Measurements from ENCODE around the gene CLTC. TPM values are rescaled to one million over a fixed set of nuclear protein-coding genes. Genes with fewer than 3 reads are reported as not detected.

CLTC gene
- total RNA-seq, 6 experiments from 2014 or later: 120 to 232 (median 142) TPM

DNA sequence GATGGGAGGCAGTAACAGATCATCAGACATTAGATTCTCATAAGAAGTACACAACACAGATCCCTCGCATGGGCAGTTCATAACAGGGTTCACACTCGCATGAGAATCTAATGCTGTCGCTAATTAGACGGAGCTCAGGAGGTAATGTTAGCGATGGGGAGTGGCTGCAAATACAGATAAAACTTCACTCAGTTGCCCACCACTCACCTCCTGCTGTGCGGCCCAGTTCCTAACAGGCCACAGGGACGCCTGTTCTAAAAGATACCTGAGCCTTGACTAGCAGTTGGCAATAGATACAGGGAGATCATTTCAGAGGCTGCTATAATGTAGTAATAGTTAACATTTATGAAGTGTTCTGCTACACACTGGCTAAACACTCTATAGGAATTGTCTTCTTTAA is 82.6 kb downstream of the CLTC start:
- DNase-seq (no peak), ATAC-seq (no peak)
- H3K4me1 ChIP-seq: peaks cover 0 to 14% (median 0%) of the 10 kb centered on the region in 4 donors
- TF ChIP-seq, protein P1, sequence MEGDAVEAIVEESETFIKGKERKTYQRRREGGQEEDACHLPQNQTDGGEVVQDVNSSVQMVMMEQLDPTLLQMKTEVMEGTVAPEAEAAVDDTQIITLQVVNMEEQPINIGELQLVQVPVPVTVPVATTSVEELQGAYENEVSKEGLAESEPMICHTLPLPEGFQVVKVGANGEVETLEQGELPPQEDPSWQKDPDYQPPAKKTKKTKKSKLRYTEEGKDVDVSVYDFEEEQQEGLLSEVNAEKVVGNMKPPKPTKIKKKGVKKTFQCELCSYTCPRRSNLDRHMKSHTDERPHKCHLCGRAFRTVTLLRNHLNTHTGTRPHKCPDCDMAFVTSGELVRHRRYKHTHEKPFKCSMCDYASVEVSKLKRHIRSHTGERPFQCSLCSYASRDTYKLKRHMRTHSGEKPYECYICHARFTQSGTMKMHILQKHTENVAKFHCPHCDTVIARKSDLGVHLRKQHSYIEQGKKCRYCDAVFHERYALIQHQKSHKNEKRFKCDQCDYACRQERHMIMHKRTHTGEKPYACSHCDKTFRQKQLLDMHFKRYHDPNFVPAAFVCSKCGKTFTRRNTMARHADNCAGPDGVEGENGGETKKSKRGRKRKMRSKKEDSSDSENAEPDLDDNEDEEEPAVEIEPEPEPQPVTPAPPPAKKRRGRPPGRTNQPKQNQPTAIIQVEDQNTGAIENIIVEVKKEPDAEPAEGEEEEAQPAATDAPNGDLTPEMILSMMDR (IDR thresholded peaks at IDR 0.05): no peak
- TF ChIP-seq POLR2A (IDR thresholded peaks at IDR 0.05): no peak
- peaks cover 0 to 11% (median 4%) of the 10 kb centered on the region in 4 donors for H3K36me3 ChIP-seq
- no peak overlapping the region for H3K27ac ChIP-seq
- WGBS (ENCODE audit: insufficient coverage, low coverage, low lambda C conversion rate, missing lambda C conversion rate): 93% methylated on average over 7 of the region's 7 CpGs
- intact Hi-C loops (cut with DNase I): no loop called here
- no peaks in the 10 kb centered on the region for H3K9me3 ChIP-seq
- no peaks in the 10 kb centered on the region for H3K27me3 ChIP-seq
- H3K4me3 ChIP-seq: no peak overlapping the region

DNA sequence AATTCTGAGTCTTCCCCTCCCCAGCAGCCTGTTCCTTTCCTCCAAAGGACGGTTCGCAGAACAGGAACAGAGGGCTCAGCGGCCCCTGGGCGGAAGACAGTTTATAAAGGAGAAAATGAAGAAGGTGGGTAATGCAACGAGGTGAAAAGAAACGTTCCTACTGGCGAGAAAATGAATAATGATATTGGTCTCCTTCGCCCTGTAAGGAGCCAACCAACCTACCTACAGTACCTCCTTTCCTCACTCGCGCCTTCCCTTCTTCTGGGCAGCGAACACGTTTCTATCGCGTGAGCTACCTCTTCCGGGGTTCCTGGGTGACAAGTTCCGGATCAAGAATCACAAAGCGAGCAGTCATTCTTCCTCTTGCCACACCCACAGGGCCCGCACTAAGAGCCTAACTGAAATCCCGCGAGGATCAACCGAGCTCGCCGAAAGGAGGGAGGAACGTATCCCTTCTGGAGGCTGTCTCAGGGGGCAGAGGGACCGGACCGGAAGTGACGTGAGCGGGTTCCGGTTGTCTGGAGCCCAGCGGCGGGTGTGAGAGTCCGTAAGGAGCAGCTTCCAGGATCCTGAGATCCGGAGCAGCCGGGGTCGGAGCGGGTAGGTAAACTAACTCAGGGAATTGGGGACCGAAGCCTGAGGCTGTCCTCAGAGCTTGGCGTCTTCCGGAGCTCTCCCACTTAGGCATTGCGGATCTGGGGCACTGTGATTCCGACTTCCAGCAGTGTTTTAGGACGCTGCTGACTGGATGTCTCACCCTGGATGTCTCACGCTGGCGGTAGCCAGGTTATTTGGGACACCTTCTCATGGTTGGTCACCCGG is 87.7 kb downstream of the CLTC start, which contains the start of the genes PTRH2 and VMP1:
TSS of gene PTRH2 (minus strand) at position 282 of the 822 bp plus-strand sequence. CDS start 9,452 bp downstream, outside the sequence.
TSS of gene VMP1 (plus strand) at position 506 of the 822 bp plus-strand sequence. CDS start 23,793 bp downstream, outside the sequence.
- WGBS (ENCODE audit: insufficient coverage, low coverage, low lambda C conversion rate, missing lambda C conversion rate): under 1% methylated on average over 30 of the region's 45 CpGs
- no peaks in the 10 kb centered on the region for H3K9me3 ChIP-seq
- peak within 1 kb of the TSS; percentile 52 to 88 (median 75) for H3K4me3 ChIP-seq
- H3K27me3 ChIP-seq: no peaks in the 10 kb centered on the region
- peak within 1 kb of the TSS; percentile 77 to 91 (median 83) for H3K27ac ChIP-seq
- DNase-seq (peak; percentile 98 to 99 (median 99)), ATAC-seq (peak; percentile 97 to 99 (median 98))
- H3K36me3 ChIP-seq: no peaks in the 10 kb centered on the region
- peaks cover 0 to 26% (median 12%) of the 10 kb centered on the region in 4 donors for H3K4me1 ChIP-seq
- intact Hi-C loops (cut with DNase I): no loop called here
- TF ChIP-seq, protein P1 (IDR thresholded peaks at IDR 0.05): no peak
- TF ChIP-seq POLR2A (IDR thresholded peaks at IDR 0.05): peak; percentile 90

DNA sequence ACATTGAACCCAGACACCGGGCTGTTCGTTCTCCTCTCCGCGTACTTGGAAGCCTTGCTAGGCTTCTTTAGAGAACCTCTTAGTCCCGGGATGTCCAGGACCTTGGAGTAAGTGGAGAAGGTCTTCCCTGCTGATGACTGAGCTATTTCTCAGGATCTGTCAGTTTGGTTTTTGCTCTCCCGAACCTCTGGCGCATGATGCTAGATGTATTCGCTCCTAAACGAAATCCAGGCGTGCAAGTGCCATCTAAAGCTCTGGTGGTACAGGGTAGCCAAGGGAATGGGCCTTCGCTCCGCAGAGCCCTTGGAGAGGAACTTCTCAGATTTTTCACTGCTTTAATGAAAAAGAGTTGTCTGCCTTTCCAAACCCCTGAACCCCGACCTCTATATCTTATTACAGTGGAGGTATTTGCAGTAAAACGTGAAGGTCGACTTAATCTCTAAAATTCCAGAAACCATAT is 88.3 kb downstream of the CLTC start:
- no peaks in the 10 kb centered on the region for H3K27me3 ChIP-seq
- H3K4me1 ChIP-seq: peaks cover 0 to 26% (median 12%) of the 10 kb centered on the region in 4 donors
- peak overlapping the region; percentile 52 to 88 (median 75) for H3K4me3 ChIP-seq
- WGBS (ENCODE audit: insufficient coverage, low coverage, low lambda C conversion rate, missing lambda C conversion rate): under 1% methylated on average over 11 of the region's 15 CpGs
- no peaks in the 10 kb centered on the region for H3K9me3 ChIP-seq
- TF ChIP-seq POLR2A (IDR thresholded peaks at IDR 0.05): no peak
- TF ChIP-seq, protein P1 (IDR thresholded peaks at IDR 0.05): no peak
- H3K27ac ChIP-seq: peak overlapping the region; percentile 77 to 91 (median 83)
- DNase-seq (no peak), ATAC-seq (peak in 2 of 4 donors; percentile 1 to 5)
- intact Hi-C loops (cut with DNase I): no loop called here
- no peaks in the 10 kb centered on the region for H3K36me3 ChIP-seq

DNA sequence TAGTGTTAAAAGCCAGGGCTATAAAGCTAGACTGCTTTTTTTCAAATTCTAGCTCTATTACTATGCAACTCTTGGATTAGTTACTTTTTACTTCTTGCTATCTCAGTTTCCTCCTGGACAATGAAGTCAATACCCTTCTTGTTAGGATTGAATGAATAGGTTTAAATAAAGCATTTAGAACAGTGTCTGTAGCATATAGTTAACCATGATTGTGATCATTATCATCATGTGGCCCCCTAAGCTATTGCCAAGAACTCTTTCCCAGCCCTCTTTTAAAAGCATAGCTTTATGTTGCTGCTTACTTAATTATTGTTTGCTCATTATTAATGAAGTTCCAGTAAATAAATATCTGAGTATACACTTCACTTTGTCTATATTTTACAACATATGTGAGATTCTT is 92.2 kb downstream of the CLTC start:
- intact Hi-C loops (cut with DNase I): no loop called here
- TF ChIP-seq POLR2A (IDR thresholded peaks at IDR 0.05): no peak
- TF ChIP-seq, protein P1 (IDR thresholded peaks at IDR 0.05): no peak
- H3K36me3 ChIP-seq: no peaks in the 10 kb centered on the region
- ATAC-seq (no peak), DNase-seq (no peak)
- H3K9me3 ChIP-seq: no peaks in the 10 kb centered on the region
- no peaks in the 10 kb centered on the region for H3K27me3 ChIP-seq
- no peak overlapping the region for H3K27ac ChIP-seq
- no peak overlapping the region for H3K4me3 ChIP-seq
- peaks cover 0 to 40% (median 9%) of the 10 kb centered on the region in 4 donors for H3K4me1 ChIP-seq
